ENCODE measurements around the gene NPIPA1.
"Not testable (repeated sequence)": the region's sequence is repeated elsewhere in the genome, so short reads cannot be mapped to it uniquely, and the experiment has no call there.

The NPIPA1 gene

GRCh38 chr16:14923394-14924088 is 13.7 kb upstream of the NPIPA1 start:
- H3K27ac Mint-ChIP-seq, H3K27me3 Mint-ChIP-seq, H3K36me3 Mint-ChIP-seq: not testable (repeated sequence)

GRCh38 chr16:14924359-14924758 is 12.9 kb upstream of the NPIPA1 start:
- H3K27me3 Mint-ChIP-seq, H3K9me3 Mint-ChIP-seq: not testable (repeated sequence)

More at GRCh38 chr16:14923394-14924088, 13.7 kb upstream of the NPIPA1 start:
- H3K9me3 Mint-ChIP-seq, ATAC-seq, H3K4me1 Mint-ChIP-seq, H3K4me3 Mint-ChIP-seq: not testable (repeated sequence)

GRCh38 chr16:14924982-14925381 is 12.3 kb upstream of the NPIPA1 start:
- H3K4me1 Mint-ChIP-seq, H3K27ac Mint-ChIP-seq, H3K9me3 Mint-ChIP-seq, H3K4me3 Mint-ChIP-seq, ATAC-seq, H3K36me3 Mint-ChIP-seq, H3K27me3 Mint-ChIP-seq: not testable (repeated sequence)

More at GRCh38 chr16:14924359-14924758, 12.9 kb upstream of the NPIPA1 start:
- not testable (repeated sequence) for H3K4me3 Mint-ChIP-seq, H3K36me3 Mint-ChIP-seq, H3K4me1 Mint-ChIP-seq, ATAC-seq, H3K27ac Mint-ChIP-seq

- not testable (repeated sequence) for H3K9me3 Mint-ChIP-seq, H3K4me3 Mint-ChIP-seq, H3K27ac Mint-ChIP-seq, H3K4me1 Mint-ChIP-seq, H3K27me3 Mint-ChIP-seq, H3K36me3 Mint-ChIP-seq
- ATAC-seq, result peak; percentile 77
These were observed 9.1 kb upstream of the NPIPA1 start for GRCh38 chr16:14928064-14928714.

- not testable (repeated sequence) for H3K27ac Mint-ChIP-seq, H3K27me3 Mint-ChIP-seq, H3K4me3 Mint-ChIP-seq, ATAC-seq, H3K4me1 Mint-ChIP-seq, H3K9me3 Mint-ChIP-seq, H3K36me3 Mint-ChIP-seq
These were observed 8.1 kb upstream of the NPIPA1 start for GRCh38 chr16:14929176-14929575.

- ATAC-seq, H3K27me3 Mint-ChIP-seq, H3K36me3 Mint-ChIP-seq, H3K27ac Mint-ChIP-seq, H3K4me3 Mint-ChIP-seq, H3K4me1 Mint-ChIP-seq, H3K9me3 Mint-ChIP-seq: not testable (repeated sequence)
These were observed 7.0 kb upstream of the NPIPA1 start for GRCh38 chr16:14930246-14930645.

- H3K27me3 Mint-ChIP-seq, H3K4me3 Mint-ChIP-seq, H3K4me1 Mint-ChIP-seq, H3K36me3 Mint-ChIP-seq, ATAC-seq, H3K27ac Mint-ChIP-seq, H3K9me3 Mint-ChIP-seq: not testable (repeated sequence)
These were observed 6.3 kb upstream of the NPIPA1 start for GRCh38 chr16:14930971-14931370.

- H3K9me3 Mint-ChIP-seq, H3K4me1 Mint-ChIP-seq, H3K4me3 Mint-ChIP-seq, H3K36me3 Mint-ChIP-seq, H3K27ac Mint-ChIP-seq, H3K27me3 Mint-ChIP-seq, ATAC-seq: not testable (repeated sequence)
These were observed 4.5 kb upstream of the NPIPA1 start for GRCh38 chr16:14932581-14933375.

GRCh38 chr16:14937994-14938393 is 751 bp downstream of the NPIPA1 start:
- H3K4me1 Mint-ChIP-seq, H3K4me3 Mint-ChIP-seq, ATAC-seq, H3K27me3 Mint-ChIP-seq, H3K36me3 Mint-ChIP-seq, H3K9me3 Mint-ChIP-seq, H3K27ac Mint-ChIP-seq: not testable (repeated sequence)

GRCh38 chr16:14942686-14943085 is 5.4 kb downstream of the NPIPA1 start:
- H3K36me3 Mint-ChIP-seq, H3K27me3 Mint-ChIP-seq, H3K4me1 Mint-ChIP-seq, H3K4me3 Mint-ChIP-seq, ATAC-seq, H3K27ac Mint-ChIP-seq, H3K9me3 Mint-ChIP-seq: not testable (repeated sequence)

GRCh38 chr16:14955546-14956231 is 18.4 kb downstream of the NPIPA1 start:
- Mint-ChIP-seq H3K27ac (no peak overlapping the region), H3K36me3 (no peaks in the 10 kb centered on the region), H3K27me3 (no peaks in the 10 kb centered on the region), H3K4me1 (no peaks in the 10 kb centered on the region), H3K4me3 (no peak overlapping the region), H3K9me3 (no peaks in the 10 kb centered on the region)
- ATAC-seq, result no peak

GRCh38 chr16:14957576-14958322 is 20.5 kb downstream of the NPIPA1 start:
- H3K27me3 Mint-ChIP-seq, result peaks cover 11% of the 10 kb centered on the region

GRCh38 chr16:14958323-14958600 is 21.0 kb downstream of the NPIPA1 start:
- H3K27me3 Mint-ChIP-seq, result peaks cover 16% of the 10 kb centered on the region
- H3K4me3 Mint-ChIP-seq, result no peak overlapping the region
- H3K36me3 Mint-ChIP-seq, result no peaks in the 10 kb centered on the region
- H3K27ac Mint-ChIP-seq, result no peak overlapping the region
- peaks cover 3% of the 10 kb centered on the region for H3K9me3 Mint-ChIP-seq
- ATAC-seq, result no peak
- no peaks in the 10 kb centered on the region for H3K4me1 Mint-ChIP-seq

More at GRCh38 chr16:14957576-14958322, 20.5 kb downstream of the NPIPA1 start:
- Mint-ChIP-seq H3K9me3 (peaks cover 1% of the 10 kb centered on the region), H3K4me3 (no peak overlapping the region), H3K4me1 (no peaks in the 10 kb centered on the region), H3K27ac (no peak overlapping the region), H3K36me3 (no peaks in the 10 kb centered on the region)
- ATAC-seq, result no peak

- H3K4me3 Mint-ChIP-seq, result no peak overlapping the region
- ATAC-seq, result no peak
- no peaks in the 10 kb centered on the region for H3K4me1 Mint-ChIP-seq
- H3K9me3 Mint-ChIP-seq, result peaks cover 3% of the 10 kb centered on the region
- H3K36me3 Mint-ChIP-seq, result no peaks in the 10 kb centered on the region
- H3K27ac Mint-ChIP-seq, result no peak overlapping the region
- peaks cover 21% of the 10 kb centered on the region for H3K27me3 Mint-ChIP-seq
These were observed 21.7 kb downstream of the NPIPA1 start for GRCh38 chr16:14958970-14959369.

Data from stimulated activated memory B cell treated with anti-CD40 and anti-IgM and Interleukin-4, amounts not matched to agents 10 μg/mL and 1 μg/mL and 100 μg/mL, for 72 hours (primary cell).